HS-5 (cell line): ENCODE measurements around the gene RILPL1.
"Not testable (repeated sequence)": the region's sequence is repeated elsewhere in the genome, so short reads cannot be mapped to it uniquely, and the experiment has no call there.

ENCODE experiments used
- DNase-seq: peaks from one replicate; pipeline ENCODE4 v3.0.0-alpha.2; 2012; ENCODE audit warnings: low read depth

The RILPL1 gene

DNA sequence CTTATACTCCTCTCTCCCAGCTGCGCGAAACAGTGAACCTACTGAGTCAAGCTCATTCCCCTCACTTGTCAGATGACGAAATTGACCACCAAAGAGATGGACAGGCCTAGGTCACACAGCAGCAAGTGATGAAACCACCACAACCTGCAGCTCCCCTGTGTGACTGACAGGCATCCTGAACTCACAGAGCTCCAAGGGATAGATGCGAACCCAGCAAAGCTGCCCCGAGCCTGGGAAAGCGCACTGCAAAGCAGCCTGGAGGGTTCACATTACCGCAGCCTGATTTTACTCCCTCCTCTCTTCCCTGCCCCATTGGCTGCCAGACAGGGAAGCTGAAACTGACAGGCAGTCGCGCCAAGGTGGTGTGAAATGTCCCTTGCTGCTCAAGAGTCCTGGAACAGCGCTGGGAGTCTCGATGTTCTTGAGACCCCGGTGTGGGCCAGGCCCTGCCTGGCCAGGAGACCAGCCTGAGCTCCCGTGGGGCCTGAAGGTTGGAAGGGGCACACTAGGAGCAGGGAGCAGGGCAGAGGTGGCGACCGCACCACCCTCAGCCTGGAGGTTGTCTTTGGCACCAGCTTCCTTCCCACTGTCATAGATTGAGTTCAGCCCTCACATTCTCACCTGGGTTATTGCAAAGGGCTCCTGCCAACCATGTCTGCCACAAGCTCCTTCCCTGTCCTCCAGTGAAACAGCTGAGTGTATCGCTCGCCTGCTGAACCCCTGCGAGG lies 39.2 kb downstream of the RILPL1 start:
- DNase-seq: no peak

DNA sequence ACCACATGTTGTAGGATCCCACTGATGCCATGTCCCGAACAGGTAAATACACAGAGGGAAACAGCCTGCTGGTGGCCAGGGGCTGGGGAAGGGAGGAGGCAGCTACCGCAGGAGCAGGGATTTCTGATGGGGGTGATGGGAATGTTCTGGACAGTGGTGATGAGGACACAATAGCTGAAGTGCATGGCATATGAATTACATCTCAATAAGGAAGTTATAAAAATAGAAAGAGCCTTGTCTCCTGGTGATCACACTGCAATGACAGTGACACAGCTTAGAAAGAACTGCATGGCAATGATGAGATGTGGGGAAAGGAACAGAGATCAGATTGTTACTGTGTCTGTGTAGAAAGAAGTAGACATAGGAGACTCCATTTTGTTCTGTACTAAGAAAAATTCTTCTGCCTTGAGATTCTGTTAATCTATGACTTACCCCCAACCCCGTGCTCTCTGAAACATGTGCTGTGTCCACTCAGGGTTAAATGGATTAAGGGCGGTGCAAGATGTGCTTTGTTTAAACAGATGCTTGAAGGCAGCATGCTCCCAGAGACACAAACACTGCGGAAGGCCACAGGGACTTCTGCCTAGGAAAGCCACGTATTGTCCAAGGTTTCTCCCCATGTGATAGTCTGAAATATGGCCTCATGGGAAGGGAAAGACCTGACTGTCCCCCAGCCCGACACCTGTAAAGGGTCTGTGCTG lies 41.0 kb downstream of the RILPL1 start:
- not testable (repeated sequence) for DNase-seq

GRCh38 chr12:123491481-123491880 lies 42.0 kb downstream of the RILPL1 start:
- DNase-seq: no peak

- no peak for DNase-seq
These were observed 42.5 kb downstream of the RILPL1 start for GRCh38 chr12:123491056-123491455.

- no peak for DNase-seq
These were observed 43.4 kb downstream of the RILPL1 start for GRCh38 chr12:123490089-123490488.

GRCh38 chr12:123489580-123489979 lies 43.9 kb downstream of the RILPL1 start:
- DNase-seq: no peak

GRCh38 chr12:123488539-123489230 lies 44.8 kb downstream of the RILPL1 start:
- DNase-seq: no peak

DNA sequence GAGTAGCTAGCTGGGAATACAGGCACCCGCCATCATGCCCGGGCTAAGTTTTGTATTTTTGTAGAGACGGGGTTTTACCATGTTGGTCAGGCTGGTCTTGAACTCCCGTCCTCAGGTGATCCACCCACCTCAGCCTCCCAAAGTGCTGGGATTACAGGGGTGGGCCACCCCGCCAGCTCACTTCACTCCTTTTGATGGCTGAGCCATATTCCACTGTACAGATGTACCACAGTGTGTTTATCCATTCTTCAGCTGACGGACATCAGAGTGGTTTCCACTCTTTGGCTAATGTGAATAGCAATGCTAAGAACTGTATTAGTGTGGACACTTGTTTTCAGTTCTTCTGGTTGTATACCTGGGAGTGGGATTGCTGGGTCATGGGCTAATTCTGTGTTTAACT lies 46.1 kb downstream of the RILPL1 start:
- no peak for DNase-seq

GRCh38 chr12:123485756-123486155 lies 47.8 kb downstream of the RILPL1 start:
- no peak for DNase-seq

- no peak for DNase-seq
These were observed 49.8 kb downstream of the RILPL1 start for GRCh38 chr12:123483602-123484248.

DNA sequence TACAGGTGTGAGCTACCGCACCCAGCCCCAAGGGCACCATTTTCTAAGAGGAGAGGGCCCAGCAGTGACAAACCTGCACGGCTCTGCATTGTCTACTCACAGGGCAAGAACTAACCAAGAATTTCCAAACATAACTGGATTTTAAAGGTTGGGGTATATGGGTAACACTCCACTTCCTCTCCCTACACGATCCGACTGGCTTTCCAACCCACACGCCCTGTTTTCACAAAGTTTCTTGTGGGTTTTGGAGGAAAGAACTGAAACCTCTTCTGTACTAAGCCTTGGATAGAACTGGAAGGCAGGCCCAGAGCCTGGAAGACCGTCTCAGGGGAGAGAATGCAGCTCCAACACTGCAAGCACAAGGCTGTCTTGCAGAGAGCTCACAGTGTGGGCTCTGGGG lies 50.6 kb downstream of the RILPL1 start:
- no peak for DNase-seq

DNA sequence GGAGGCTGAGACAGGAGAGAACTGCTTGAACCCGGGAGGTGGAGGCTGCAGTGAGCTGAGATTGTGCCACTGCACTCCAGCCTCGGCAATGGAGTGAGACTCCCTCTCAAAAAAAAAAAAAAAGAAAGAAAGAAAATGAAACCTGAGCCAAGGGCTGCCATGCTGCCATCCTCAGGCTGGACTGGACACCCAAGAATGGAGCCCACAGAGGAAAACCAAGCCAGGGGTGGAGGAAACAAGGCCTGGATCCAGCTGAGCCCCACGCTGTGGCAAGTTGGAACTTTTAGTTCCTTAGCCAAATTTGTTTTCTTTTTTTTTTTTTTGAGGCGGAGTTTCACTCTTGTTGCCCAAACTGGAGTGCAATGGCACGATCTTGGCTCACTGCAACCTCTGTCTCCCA lies 52.3 kb downstream of the RILPL1 start:
- not testable (repeated sequence) for DNase-seq

DNA sequence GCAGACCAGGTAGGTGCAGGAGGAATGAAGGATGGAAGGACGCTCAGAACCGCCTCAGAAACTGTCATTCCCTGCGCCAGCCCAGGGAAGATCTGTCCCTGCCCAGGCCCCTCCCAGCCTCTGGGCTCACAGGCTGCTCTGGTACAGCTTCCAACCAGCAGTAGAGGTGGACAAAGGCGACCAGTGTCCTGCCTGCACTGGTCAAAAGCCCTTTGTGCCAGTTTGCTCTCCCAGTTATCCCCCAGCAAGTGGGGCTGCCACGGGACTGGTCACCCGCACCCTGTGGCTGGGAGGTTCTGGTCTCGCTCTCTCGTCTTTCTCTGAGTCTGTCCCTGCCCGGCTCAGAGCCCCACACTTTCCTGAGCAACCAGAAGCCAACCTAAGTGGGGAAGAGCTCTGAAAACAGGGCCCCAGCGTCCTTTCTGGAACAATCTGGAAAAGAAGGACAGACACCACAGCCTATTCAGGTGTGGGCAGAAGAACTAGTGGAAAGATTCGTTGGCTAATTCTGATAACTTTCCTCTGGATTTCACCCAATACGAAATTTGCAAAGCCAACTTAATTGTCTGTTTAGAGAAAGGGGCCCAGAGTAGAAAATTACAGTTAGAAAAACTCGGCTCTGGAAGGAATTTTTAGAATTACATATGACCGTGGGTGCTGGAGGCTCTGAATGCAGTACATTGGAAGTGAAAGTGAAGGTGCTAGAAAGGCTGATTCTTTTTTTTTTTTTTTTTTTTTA lies 53.9 kb downstream of the RILPL1 start:
- DNase-seq: no peak

DNA sequence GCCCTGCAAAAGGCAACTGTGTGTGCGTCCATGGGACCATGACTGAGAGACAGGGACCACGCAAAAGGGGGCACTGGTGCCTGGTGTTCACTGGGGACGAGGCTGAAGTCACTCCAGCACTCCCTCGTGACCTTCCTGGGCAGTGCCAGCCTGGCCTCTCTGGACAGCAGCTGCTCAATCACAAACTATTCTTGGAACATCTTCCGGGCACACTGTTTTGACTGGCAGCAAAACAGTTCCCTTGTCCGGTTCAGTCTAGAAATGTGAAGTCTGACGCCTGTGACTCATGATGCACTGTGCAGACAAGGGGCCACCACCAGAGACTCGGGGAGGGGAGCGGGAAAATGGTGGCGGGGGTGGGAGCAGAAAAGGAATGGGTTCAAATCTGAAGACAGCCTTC lies 54.8 kb downstream of the RILPL1 start:
- no peak for DNase-seq

GRCh38 chr12:123478069-123478468 lies 55.5 kb downstream of the RILPL1 start:
- no peak for DNase-seq

GRCh38 chr12:123475246-123475703 lies 58.2 kb downstream of the RILPL1 start:
- no peak for DNase-seq

- no peak for DNase-seq
These were observed 58.9 kb downstream of the RILPL1 start for GRCh38 chr12:123474485-123475245.

DNA sequence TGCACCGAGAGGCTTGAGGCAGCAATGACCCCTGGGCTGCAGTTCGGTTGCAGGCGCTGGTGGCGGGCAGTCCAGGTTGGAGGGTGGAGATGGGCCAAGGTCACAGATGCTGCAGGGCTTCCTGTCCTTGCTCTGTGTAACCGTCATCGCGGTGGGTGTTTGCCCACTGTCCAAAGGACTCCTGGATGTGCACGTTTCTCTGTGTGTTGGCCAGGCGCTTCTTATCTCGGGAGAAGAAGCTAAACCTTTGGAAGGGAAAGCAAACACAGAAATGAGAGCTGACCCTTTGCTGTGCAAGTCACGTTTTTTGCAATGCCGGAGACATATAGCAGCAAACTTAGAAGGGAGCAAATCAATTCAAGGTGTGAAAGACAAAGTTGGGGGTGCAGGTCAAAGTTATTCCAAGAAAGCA lies 61.1 kb downstream of the RILPL1 start:
- no peak for DNase-seq

- DNase-seq: no peak
These were observed 62.0 kb downstream of the RILPL1 start for GRCh38 chr12:123471374-123472068.

GRCh38 chr12:123469978-123470377 lies 63.5 kb downstream of the RILPL1 start:
- no peak for DNase-seq
